ENCODE measurements around the gene TBC1D1. TPM values are rescaled to one million over a fixed set of nuclear protein-coding genes. Genes with fewer than 3 reads are reported as not detected.

Gene TBC1D1
- total RNA-seq, 1 donor = 72.6 TPM

DNA sequence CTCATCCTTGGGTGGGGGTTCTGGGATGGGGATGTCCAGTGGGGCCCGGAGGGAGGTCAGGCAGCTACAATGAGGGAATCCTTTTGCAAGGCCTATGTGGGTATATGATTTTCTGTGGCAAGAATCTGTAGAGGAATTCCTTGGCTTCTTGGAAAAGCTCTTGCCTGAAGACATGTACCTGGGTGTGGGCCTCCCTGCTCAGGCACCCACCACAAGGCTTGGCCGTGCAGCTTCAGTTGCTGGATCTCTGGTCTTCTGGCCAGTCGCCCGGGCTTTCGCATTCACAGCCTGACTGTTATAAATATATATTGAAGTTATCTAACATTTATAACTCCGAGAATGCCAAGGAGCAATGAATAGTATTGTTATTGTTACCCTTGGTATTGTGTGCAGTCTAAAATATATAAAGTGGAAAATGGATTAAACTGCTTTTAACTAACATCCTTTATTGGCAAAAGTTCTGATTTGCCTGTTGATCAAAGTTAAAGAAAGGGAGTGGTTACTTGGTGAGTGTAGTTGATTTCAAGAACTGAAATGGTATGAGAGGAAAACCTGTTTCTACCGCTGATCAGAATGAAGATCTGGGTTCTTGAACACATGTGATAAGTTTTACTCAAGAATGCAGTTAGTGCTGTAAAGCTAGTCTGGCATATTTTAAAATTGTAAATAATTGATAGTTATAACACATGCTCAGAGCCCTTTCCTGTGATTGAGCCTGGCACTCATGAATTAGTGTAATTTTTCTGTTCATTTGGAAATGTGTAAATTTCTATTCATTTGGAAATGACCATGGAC lies 105.3 kb downstream of the TBC1D1 start:
- Histone ChIP-seq H3K9me3 (ENCODE audit: low read depth, low read length) (no peaks in the 10 kb centered on the region), H3K27me3 (ENCODE audit: insufficient read depth, low read length) (no peaks in the 10 kb centered on the region), H3K4me1 (ENCODE audit: insufficient read depth, low read length) (peaks cover 27% of the 10 kb centered on the region), H3K4me3 (ENCODE audit: low read length) (no peak overlapping the region)

DNA sequence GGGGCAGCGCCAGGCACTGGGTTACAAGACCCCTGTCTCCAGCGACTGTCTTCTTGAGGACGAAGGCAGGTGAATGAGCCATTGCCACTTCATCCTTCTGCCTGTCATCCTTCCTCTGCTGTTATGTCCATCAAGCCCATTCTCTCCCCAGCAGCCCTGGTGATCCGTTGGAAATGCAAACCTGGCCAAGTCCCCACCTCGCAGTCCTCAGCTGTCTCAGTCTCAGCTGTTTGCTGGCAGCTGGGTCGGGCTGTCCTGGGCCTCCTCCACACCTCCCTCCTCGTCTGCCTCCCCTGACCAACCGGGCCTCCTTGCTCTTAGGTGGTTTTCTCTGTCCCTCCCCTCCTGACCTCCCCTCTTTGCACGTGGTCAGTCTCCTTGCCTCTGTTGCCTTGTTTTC lies 107.3 kb downstream of the TBC1D1 start:
- H3K4me3 ChIP-seq (ENCODE audit: low read length) = no peak overlapping the region
- peaks cover 25% of the 10 kb centered on the region for H3K4me1 ChIP-seq (ENCODE audit: insufficient read depth, low read length)
- no peaks in the 10 kb centered on the region for H3K27me3 ChIP-seq (ENCODE audit: insufficient read depth, low read length)
- H3K9me3 ChIP-seq (ENCODE audit: low read depth, low read length) = no peaks in the 10 kb centered on the region

DNA sequence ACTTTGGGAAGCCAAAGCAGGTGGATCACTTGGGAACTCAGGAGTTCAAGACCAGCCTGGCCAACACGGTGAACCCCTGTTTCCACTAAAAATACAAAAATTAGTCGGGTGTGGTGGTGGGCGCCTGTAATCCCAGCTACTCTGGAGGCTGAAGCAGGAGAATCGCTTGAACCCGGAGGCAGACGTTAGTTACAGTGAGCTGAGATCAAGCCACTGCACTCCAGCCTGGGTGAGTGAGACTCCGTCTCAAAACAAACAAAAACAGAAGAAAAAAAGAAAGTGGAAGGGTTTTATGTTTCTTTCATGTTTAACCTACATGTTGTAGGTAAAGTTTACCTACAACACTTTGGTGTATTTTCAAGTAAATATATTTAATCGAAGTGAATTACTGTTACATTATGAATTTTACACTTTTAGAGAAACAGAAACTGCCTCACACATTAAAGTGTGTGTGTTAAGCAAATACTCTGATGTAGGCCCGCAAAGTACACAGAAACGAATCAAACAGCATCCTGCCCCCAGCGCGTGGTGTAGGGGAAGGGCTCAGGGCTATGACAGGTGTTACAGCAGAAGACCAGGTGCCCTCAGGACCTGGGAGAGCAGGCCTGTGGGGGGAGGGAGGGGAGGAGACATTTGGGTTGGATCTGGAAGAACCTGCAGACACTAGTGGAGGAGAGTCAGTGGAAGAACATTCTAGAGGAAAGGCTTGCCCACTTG lies 108.3 kb downstream of the TBC1D1 start:
- Histone ChIP-seq H3K9me3 (ENCODE audit: low read depth, low read length) (no peaks in the 10 kb centered on the region), H3K4me3 (ENCODE audit: low read length) (no peak overlapping the region), H3K27me3 (ENCODE audit: insufficient read depth, low read length) (no peaks in the 10 kb centered on the region), H3K4me1 (ENCODE audit: insufficient read depth, low read length) (peaks cover 28% of the 10 kb centered on the region)

DNA sequence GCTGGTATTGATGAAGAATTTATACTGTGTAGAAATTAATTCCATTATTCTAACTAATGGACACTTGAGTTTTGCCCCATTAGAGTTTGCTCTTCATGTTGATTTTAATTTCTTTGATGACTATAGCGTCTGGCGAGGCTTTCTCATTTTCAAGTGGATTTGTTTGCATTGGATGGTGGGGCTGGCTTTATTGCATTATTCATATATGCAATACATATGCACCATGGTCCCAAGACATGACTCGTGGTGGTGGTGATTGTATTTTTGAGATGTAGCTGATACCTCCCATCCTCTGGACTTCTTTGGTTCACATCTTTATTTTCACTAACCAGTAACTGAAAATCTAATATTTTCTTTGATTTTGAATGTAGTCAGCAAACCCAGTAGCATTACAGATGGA lies 109.1 kb downstream of the TBC1D1 start:
- H3K27me3 ChIP-seq (ENCODE audit: insufficient read depth, low read length) = no peaks in the 10 kb centered on the region
- no peaks in the 10 kb centered on the region for H3K9me3 ChIP-seq (ENCODE audit: low read depth, low read length)
- no peak overlapping the region for H3K4me3 ChIP-seq (ENCODE audit: low read length)
- peaks cover 24% of the 10 kb centered on the region for H3K4me1 ChIP-seq (ENCODE audit: insufficient read depth, low read length)

DNA sequence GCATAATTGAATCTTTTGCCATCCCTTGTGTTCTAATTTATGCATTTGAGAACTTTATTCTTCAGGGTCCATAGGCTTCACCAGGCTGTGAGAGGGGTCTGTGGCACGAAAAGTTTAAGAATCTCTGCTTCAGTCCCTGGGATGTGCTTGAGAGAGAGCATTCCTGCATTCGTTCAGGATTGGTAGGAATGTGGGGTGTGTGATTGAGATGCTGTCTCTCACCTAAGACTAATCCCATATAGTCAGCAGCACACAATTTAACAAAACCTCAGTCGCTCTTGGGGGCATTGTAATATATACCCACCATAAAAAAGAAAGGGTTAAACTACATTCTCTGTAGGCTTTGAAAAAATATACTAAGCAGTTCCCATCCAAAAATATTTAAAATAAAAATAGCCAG lies 111.0 kb downstream of the TBC1D1 start:
- no peaks in the 10 kb centered on the region for H3K9me3 ChIP-seq (ENCODE audit: low read depth, low read length)
- no peaks in the 10 kb centered on the region for H3K27me3 ChIP-seq (ENCODE audit: insufficient read depth, low read length)
- H3K4me3 ChIP-seq (ENCODE audit: low read length) = no peak overlapping the region
- peaks cover 26% of the 10 kb centered on the region for H3K4me1 ChIP-seq (ENCODE audit: insufficient read depth, low read length)

DNA sequence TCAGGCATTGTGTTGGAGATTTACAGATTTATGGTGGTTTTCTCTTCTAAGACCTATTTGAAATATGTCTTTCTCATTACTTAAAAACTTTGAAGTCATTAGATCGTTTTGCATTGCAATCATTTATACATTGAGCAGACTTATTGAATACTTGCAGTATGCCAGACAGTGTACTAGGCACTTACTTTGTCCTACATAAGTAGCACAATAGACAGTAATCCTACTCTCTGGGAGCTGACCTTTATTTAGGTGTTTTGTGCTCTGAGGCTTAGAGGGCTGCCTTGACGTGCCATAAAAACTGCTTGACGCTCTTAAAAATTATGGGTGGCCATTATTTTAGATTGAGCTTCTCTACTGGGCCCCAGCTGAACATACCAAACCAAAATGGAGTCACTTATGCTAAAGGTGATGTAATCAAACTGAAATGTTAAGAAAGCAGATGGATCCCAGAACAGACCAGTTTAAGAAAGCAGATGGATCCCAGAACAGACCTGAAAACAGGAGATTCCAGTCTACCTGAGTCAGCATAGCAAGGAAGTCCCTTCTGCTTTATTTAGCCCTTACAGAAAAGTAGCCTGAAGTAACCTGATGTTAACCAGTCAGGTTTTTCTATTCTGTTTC lies 111.7 kb downstream of the TBC1D1 start:
- H3K4me3 ChIP-seq (ENCODE audit: low read length) = no peak overlapping the region
- H3K27me3 ChIP-seq (ENCODE audit: insufficient read depth, low read length) = no peaks in the 10 kb centered on the region
- no peaks in the 10 kb centered on the region for H3K9me3 ChIP-seq (ENCODE audit: low read depth, low read length)
- H3K4me1 ChIP-seq (ENCODE audit: insufficient read depth, low read length) = peaks cover 26% of the 10 kb centered on the region

DNA sequence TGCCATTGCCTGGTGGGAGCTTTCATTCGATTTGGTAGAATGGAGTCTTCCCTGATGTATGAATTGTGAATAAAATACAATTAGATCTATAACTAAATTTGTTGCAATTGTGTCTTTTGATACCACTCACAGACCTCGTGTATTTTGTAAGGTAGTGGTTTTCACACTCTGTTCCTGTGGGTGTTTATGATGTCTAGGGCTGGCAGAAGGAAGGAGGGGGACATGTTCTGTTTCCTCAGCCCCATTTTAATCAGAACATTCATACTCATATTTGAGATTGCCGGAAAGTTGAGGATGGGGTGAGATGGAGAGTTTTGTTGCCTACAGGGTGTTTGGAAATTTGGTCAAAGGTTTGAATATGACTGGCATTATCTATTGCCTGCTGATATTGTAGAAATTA lies 112.2 kb downstream of the TBC1D1 start:
- Histone ChIP-seq H3K4me1 (ENCODE audit: insufficient read depth, low read length) (peaks cover 26% of the 10 kb centered on the region), H3K27me3 (ENCODE audit: insufficient read depth, low read length) (no peaks in the 10 kb centered on the region), H3K9me3 (ENCODE audit: low read depth, low read length) (no peaks in the 10 kb centered on the region), H3K4me3 (ENCODE audit: low read length) (no peak overlapping the region)

DNA sequence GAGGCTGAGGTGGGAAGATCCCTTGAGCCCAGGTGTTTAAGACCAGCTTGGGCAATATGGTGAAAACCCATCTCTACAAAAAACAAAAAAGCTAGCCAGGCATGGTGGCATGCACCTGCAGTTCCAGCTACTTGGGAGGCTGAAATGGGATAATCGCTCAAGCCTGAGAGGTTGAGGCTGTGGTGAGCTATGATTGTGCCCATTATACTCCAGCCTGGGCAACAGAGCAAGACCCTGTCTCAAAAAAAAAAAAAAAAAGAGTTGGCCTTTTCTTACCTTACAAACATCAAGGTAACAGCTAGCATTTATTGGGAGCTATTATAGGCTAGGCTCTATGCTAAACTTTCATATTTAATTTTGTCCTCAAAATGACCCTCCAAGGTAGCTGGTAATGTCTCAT lies 112.7 kb downstream of the TBC1D1 start:
- Histone ChIP-seq H3K4me3 (ENCODE audit: low read length) (no peak overlapping the region), H3K27me3 (ENCODE audit: insufficient read depth, low read length) (no peaks in the 10 kb centered on the region), H3K9me3 (ENCODE audit: low read depth, low read length) (no peaks in the 10 kb centered on the region), H3K4me1 (ENCODE audit: insufficient read depth, low read length) (peaks cover 26% of the 10 kb centered on the region)

DNA sequence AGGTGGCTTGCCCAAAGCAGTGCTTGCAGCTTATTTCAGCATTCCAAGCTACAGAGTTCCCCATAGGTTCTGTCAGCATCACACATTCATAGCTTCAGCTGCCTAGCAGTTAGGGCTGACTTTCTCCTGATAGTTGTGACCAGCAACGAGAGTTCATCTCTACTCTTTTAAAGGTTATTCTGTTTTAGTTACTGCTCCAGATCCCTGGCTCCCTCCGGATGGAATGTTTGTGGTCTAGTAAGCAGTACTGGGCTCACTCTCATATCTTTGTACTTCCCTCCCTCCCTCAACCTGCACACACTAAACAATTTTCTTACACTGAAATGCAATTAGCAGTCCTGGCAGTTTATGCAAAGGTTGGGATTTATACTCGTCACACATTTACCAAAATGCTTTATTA lies 113.2 kb downstream of the TBC1D1 start:
- Histone ChIP-seq H3K4me1 (ENCODE audit: insufficient read depth, low read length) (peaks cover 26% of the 10 kb centered on the region), H3K27me3 (ENCODE audit: insufficient read depth, low read length) (no peaks in the 10 kb centered on the region), H3K4me3 (ENCODE audit: low read length) (no peak overlapping the region), H3K9me3 (ENCODE audit: low read depth, low read length) (no peaks in the 10 kb centered on the region)

DNA sequence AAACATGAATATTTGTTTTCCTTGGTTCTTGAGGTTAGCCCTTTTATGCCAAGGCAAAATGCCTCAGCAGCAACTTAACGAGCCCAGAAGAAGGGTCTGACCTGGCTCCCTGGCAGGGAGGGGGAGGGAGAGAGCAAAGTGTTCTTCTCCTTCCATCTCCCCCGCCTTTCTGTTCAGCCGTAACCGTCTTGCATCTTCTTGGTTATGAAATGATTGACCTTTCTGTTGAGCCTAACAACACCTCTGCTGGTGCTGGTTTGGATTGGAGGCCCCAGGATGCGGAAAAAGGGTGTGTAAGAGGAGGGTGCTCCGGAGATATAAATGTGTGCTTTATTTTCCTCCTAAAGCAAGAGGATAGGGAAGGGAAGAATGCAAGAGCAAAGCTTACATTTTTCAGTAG lies 114.0 kb downstream of the TBC1D1 start:
- no peaks in the 10 kb centered on the region for H3K9me3 ChIP-seq (ENCODE audit: low read depth, low read length)
- no peak overlapping the region for H3K4me3 ChIP-seq (ENCODE audit: low read length)
- H3K4me1 ChIP-seq (ENCODE audit: insufficient read depth, low read length) = peaks cover 26% of the 10 kb centered on the region
- no peaks in the 10 kb centered on the region for H3K27me3 ChIP-seq (ENCODE audit: insufficient read depth, low read length)

DNA sequence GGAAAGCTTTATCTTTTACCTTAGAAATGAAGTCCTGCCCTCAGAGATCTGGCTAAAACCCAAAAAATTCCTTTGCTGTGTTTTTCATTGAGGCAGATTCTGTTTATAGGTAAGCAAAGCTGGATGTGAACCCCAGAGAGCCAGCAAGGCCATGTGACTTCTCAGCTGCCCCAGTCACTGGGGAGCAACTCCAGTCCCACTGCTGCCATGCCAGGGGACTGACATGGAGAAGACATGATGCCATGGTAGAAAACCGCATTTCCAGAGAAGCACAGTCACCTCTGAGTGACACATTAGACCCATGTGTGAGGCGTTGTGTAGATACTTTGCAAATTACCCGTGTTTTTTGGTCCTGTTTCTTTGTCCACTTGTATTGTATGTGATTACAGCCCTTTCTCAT lies 114.8 kb downstream of the TBC1D1 start:
- Histone ChIP-seq H3K4me3 (ENCODE audit: low read length) (no peak overlapping the region), H3K4me1 (ENCODE audit: insufficient read depth, low read length) (peaks cover 26% of the 10 kb centered on the region), H3K9me3 (ENCODE audit: low read depth, low read length) (no peaks in the 10 kb centered on the region), H3K27me3 (ENCODE audit: insufficient read depth, low read length) (no peaks in the 10 kb centered on the region)

DNA sequence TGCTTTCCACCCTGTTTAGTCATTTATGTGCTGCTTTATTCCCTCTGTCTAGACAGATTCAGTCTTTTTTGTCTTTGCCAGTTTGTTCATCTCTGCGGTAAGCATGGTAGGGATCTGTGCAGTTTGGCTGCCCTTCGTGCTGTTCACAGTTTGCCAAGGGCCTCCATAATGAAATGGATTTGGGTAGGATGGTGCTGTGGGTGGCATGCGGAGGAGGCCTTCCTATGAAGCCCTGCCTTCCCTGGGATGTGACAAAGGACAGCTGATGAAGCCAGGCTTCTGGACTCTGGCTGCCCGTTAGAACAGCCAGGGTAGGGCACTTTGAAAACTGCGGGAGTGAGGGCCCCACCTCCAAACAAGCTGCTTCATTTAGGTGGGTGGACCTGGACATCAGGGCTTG lies 116.8 kb downstream of the TBC1D1 start:
- no peak overlapping the region for H3K4me3 ChIP-seq (ENCODE audit: low read length)
- no peaks in the 10 kb centered on the region for H3K9me3 ChIP-seq (ENCODE audit: low read depth, low read length)
- peaks cover 24% of the 10 kb centered on the region for H3K4me1 ChIP-seq (ENCODE audit: insufficient read depth, low read length)
- H3K27me3 ChIP-seq (ENCODE audit: insufficient read depth, low read length) = no peaks in the 10 kb centered on the region

DNA sequence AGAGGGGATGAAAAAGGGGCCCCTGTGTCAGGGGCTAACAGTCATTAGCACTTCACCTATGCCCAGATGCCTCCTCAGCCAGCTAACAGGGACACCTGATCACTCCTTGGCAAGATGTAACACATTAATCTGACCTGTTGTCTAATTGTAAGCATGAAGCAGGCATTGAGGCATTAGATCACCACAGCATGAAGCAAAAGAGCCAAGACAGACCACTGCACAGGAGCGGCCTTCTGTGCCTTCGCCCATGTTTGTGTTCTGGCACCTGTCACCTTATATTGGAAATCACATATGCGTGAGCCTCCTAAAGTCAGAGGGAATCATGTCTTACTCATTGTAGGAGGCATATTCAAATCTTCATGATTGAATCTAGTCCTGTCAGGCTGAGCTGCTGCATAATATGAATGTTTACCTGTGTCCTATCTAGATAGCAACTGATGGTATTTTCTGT lies 117.7 kb downstream of the TBC1D1 start:
- no peaks in the 10 kb centered on the region for H3K27me3 ChIP-seq (ENCODE audit: insufficient read depth, low read length)
- no peak overlapping the region for H3K4me3 ChIP-seq (ENCODE audit: low read length)
- peaks cover 15% of the 10 kb centered on the region for H3K4me1 ChIP-seq (ENCODE audit: insufficient read depth, low read length)
- H3K9me3 ChIP-seq (ENCODE audit: low read depth, low read length) = no peaks in the 10 kb centered on the region

DNA sequence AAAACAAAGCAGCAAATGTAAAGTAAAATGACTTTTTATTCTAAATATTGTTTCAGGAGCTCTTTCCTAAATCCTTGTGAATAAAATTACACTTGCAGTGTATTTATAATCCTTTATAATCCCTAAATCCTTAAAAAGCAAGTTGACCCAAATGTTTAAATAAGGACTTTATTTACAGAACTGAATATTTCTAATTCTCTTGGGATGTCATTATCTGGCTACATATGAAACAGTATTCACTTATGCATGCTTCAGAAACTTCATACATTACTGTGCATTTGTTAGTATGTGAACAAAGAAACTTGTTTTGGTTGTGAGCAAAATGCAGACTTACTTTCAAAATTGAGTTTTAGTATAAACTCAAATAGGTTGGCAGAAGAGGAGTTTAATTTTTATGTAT lies 118.5 kb downstream of the TBC1D1 start:
- Histone ChIP-seq H3K4me3 (ENCODE audit: low read length) (no peak overlapping the region), H3K27me3 (ENCODE audit: insufficient read depth, low read length) (no peaks in the 10 kb centered on the region), H3K4me1 (ENCODE audit: insufficient read depth, low read length) (peaks cover 10% of the 10 kb centered on the region), H3K9me3 (ENCODE audit: low read depth, low read length) (no peaks in the 10 kb centered on the region)

DNA sequence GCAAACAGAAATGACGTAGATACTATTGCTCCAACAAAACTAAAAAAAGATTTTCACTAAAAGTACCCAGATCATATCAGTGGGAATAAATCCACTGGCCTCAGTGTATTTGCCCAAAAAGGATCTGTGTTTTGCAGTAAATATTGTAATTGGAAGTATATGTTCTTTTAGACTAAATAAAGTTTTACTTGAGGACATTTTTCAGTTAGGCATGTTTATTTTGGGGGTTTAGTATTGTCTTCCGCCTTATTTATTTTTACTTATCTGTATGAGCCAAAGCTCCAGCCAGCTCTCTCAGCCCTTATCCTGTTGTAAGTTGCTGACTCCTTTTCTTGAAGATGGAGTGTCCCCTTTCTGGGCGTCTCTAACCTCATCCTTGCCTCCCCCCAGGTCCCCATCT lies 119.1 kb downstream of the TBC1D1 start:
- Histone ChIP-seq H3K9me3 (ENCODE audit: low read depth, low read length) (no peaks in the 10 kb centered on the region), H3K4me1 (ENCODE audit: insufficient read depth, low read length) (peaks cover 7% of the 10 kb centered on the region)

More for the DNA sequence above, 119.1 kb downstream of the TBC1D1 start:
- no peaks in the 10 kb centered on the region for H3K27me3 ChIP-seq (ENCODE audit: insufficient read depth, low read length)
- H3K4me3 ChIP-seq (ENCODE audit: low read length) = no peak overlapping the region
